ENCODE results near the gene MT1M. TPM values are rescaled to one million over a fixed set of nuclear protein-coding genes. Genes with fewer than 3 reads are reported as not detected.
"Not testable (repeated sequence)": the region's sequence is repeated elsewhere in the genome, so short reads cannot be mapped to it uniquely, and the experiment has no call there.

Gene MT1M
- total RNA-seq, 2 donors from 2014 or later: not detected

DNA sequence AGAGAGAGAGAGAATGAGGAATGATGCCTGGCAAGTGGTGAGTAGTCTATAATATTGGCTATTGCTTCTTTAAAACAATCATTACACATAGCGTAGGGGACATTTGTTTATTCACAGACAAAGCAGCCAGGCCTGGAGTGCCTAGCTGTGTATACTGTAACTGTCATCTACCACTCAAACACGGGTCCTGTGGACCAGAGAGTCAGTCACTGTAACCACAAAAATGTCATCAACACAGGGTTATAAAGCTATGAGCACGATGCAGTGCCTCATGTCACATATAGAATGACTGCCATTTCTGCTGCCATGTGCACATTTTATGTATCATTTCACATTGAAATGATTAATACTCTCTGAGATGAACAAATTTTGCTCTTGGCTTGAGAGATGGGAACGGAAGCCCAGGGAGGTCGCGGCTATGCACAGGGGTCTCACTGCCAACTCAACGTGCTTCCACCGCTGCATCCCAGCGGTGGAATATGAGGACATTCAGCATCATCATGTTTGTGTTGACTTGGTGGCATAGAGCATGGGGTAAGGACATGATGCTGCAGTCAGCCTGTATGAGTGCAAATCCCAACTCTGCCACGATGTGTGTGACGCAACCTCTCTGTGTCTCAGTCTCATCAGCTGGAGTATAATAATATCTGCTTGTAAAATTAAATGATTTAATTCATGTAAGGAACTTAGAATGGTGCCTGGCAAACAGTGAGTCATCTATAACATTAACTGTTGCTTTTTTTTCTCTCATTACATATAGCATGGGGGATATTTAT, 40.5 kb downstream of the MT1M start:
- Mint-ChIP-seq H3K36me3 (peaks cover 0 to 8% of the 10 kb centered on the region in 2 donors), H3K27ac (no peak overlapping the region), H3K9me3 (no peaks in the 10 kb centered on the region)
- DNase-seq (ENCODE audit: low spot score in 2 of 2) (no peak), ATAC-seq (no peak)

GRCh38 chr16:56673921-56674320, 41.5 kb downstream of the MT1M start:
- no peak for DNase-seq (ENCODE audit: low spot score in 2 of 2)
- H3K27ac Mint-ChIP-seq: peak overlapping the region in 1 of 2 donors; percentile 29
- peaks cover 0 to 1% of the 10 kb centered on the region in 2 donors for H3K36me3 Mint-ChIP-seq
- no peaks in the 10 kb centered on the region for H3K9me3 Mint-ChIP-seq
- peak; percentile 34 to 37 for ATAC-seq

GRCh38 chr16:56674570-56674969, 42.1 kb downstream of the MT1M start:
- DNase-seq (ENCODE audit: low spot score in 2 of 2); H3K9me3 Mint-ChIP-seq; H3K27ac Mint-ChIP-seq; ATAC-seq; H3K36me3 Mint-ChIP-seq: not testable (repeated sequence)

- Mint-ChIP-seq H3K9me3 (no peaks in the 10 kb centered on the region), H3K36me3 (no peaks in the 10 kb centered on the region), H3K27ac (peak overlapping the region in 1 of 2 donors; percentile 55)
- DNase-seq (ENCODE audit: low spot score in 2 of 2) (peak in 1 of 2 donors; percentile 53), ATAC-seq (peak in 1 of 2 donors; percentile 83)
These were observed 43.3 kb downstream of the MT1M start for GRCh38 chr16:56675685-56676210.

GRCh38 chr16:56677474-56677873, 45.0 kb downstream of the MT1M start:
- ATAC-seq (no peak), DNase-seq (ENCODE audit: low spot score in 2 of 2) (no peak)
- H3K27ac Mint-ChIP-seq: no peak overlapping the region
- H3K9me3 Mint-ChIP-seq: no peaks in the 10 kb centered on the region
- no peaks in the 10 kb centered on the region for H3K36me3 Mint-ChIP-seq

- no peaks in the 10 kb centered on the region for H3K9me3 Mint-ChIP-seq
- ATAC-seq (no peak), DNase-seq (ENCODE audit: low spot score in 2 of 2) (no peak)
- no peak overlapping the region for H3K27ac Mint-ChIP-seq
- no peaks in the 10 kb centered on the region for H3K36me3 Mint-ChIP-seq
These were observed 46.7 kb downstream of the MT1M start for GRCh38 chr16:56679078-56679730.

GRCh38 chr16:56679818-56680217, 47.4 kb downstream of the MT1M start:
- no peaks in the 10 kb centered on the region for H3K36me3 Mint-ChIP-seq
- DNase-seq (ENCODE audit: low spot score in 2 of 2) (no peak), ATAC-seq (peak in 1 of 2 donors; percentile 72)
- no peak overlapping the region for H3K27ac Mint-ChIP-seq
- no peaks in the 10 kb centered on the region for H3K9me3 Mint-ChIP-seq

DNA sequence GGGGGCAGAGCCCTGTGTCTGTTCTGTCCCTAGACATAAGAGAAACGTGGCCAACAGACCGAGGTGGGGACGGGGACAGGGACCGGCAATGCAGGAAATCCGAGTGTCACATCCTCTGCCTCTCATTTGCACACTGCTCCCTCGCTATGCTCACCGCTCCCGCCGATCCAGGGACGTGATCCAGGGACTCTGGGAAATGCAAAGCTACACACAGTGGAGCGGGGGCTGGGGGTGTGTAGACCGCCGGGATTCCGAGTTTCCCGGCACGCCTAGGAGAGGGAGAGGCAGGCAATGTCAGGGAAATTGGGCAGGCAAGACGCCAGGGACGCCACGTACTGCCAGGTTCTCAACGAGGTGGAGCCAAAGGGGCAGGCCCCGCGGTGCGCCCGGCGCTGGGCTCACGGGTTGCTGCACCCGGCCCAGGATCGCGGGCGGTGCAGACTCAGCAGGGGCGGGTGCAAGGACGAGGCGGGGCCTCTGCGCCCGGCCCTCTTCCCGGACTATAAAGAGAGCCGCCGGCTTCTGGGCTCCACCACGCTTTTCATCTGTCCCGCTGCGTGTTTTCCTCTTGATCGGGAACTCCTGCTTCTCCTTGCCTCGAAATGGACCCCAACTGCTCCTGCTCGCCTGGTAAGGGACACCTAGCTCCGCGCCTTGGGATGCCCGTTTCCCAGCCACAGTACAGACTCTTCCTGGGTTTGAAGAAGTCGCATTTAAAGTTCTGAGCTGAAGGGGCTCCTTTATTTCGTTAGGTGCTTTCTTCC, 49.7 kb downstream of the MT1M start, which contains the start of gene MT1X:
Gene MT1X, plus strand, starts transcription at position 532 of the 764 bp plus-strand sequence. Its CDS starts 71 bp downstream, at position 603.
- ATAC-seq (peak; percentile 97), DNase-seq (ENCODE audit: low spot score in 2 of 2) (peak; percentile 81 to 91)
- no peaks in the 10 kb centered on the region for H3K9me3 Mint-ChIP-seq
- H3K27ac Mint-ChIP-seq: peak within 1 kb of the TSS; percentile 51 to 96
- peaks cover 0 to 5% of the 10 kb centered on the region in 2 donors for H3K36me3 Mint-ChIP-seq

- H3K9me3 Mint-ChIP-seq: no peaks in the 10 kb centered on the region
- peaks cover 0 to 5% of the 10 kb centered on the region in 2 donors for H3K36me3 Mint-ChIP-seq
- no peak for DNase-seq (ENCODE audit: low spot score in 2 of 2)
- H3K27ac Mint-ChIP-seq: peak overlapping the region; percentile 51 to 96
- peak in 1 of 2 donors; percentile 12 for ATAC-seq
These were observed 50.4 kb downstream of the MT1M start for GRCh38 chr16:56682703-56683397.

Other genes with a start within 250 kb of the MT1M start
- 10 to 100 TPM; 29.7 to 32.3 TPM for gene AMFR, start 207.1 kb upstream of the MT1M start, total RNA-seq
- gene NUDT21, start 181.3 kb upstream of the MT1M start, total RNA-seq: 100 to 1,000 TPM; 308 to 362 TPM
- 10 to 100 TPM; 45.0 to 50.9 TPM for gene OGFOD1, start 181.1 kb upstream of the MT1M start, total RNA-seq
- 10 to 100 TPM; 26.2 to 27.1 TPM for gene BBS2, start 112.6 kb upstream of the MT1M start, total RNA-seq
- not detected for gene MT4, start 67.6 kb upstream of the MT1M start, total RNA-seq
- 10 to 100 TPM in 1 of 2 donors, 1 to 10 TPM in 1; 1.6 to 50.8 TPM for gene MT3, start 43.1 kb upstream of the MT1M start, total RNA-seq
- gene MT2A, start 24.1 kb upstream of the MT1M start, total RNA-seq: 100 to 1,000 TPM; 165 to 200 TPM
- 1 to 10 TPM; 1.6 to 8.7 TPM for gene MT1E, start 6.9 kb upstream of the MT1M start, total RNA-seq
- gene MT1A, start 6.0 kb downstream of the MT1M start, total RNA-seq: 1 to 10 TPM; 1.0 to 4.9 TPM
- gene MT1B, start 19.2 kb downstream of the MT1M start, total RNA-seq: not detected
- gene MT1F, start 25.3 kb downstream of the MT1M start, total RNA-seq: 10 to 100 TPM in 1 of 2 donors, 1 to 10 TPM in 1; 7.5 to 11.5 TPM
- gene MT1G, start 35.4 kb downstream of the MT1M start, total RNA-seq: 1 to 10 TPM in 1 of 2 donors, not detected in 1; 3.4 TPM
- not detected for gene MT1H, start 37.2 kb downstream of the MT1M start, total RNA-seq
- gene MT1X, start 49.8 kb downstream of the MT1M start, total RNA-seq: 10 to 100 TPM; 13.3 to 28.3 TPM
- 100 to 1,000 TPM; 124 to 128 TPM for gene NUP93, start 97.5 kb downstream of the MT1M start, total RNA-seq
- not detected for gene SLC12A3, start 232.5 kb downstream of the MT1M start, total RNA-seq

Measured in activated naive CD4-positive, alpha-beta T cell treated with anti-CD3 and anti-CD28 coated beads, Interleukin-2, amount 50 U/mL, for 72 hours (primary cell).